GM10248 (cell line): ENCODE data around the gene FAM53A.
A peak's percentile ranks its signal among the peaks of the same experiment; 100 is the strongest.
"Not testable (repeated sequence)": the region's sequence is repeated elsewhere in the genome, so short reads cannot be mapped to it uniquely, and the experiment has no call there.

Experiments
- CTCF ChIA-PET: fragments of 300-600 bp; sonication (Branson Sonifier 250); formaldehyde crosslinking; extraction: SDS; loops from one replicate; lab custom pipeline; 2021; ENCODE audit warnings: antibody characterized with exemption; lab: Yijun Ruan, JAX
- POLR2A ChIA-PET: fragments of 350-650 bp; sonication (Branson Sonifier 250); formaldehyde crosslinking; extraction: SDS; loops from one replicate; lab custom pipeline; 2020; ENCODE audit warnings: antibody characterized with exemption; lab: Yijun Ruan, JAX
- DNase-seq: peaks from one replicate; pipeline ENCODE4 v3.0.0; 2012; ENCODE audit errors: extremely low spot score
- TF ChIP-seq, protein P1 (sequence below): IDR thresholded peaks from 2 replicates; pipeline ENCODE4 v1.5.1; 2012; ENCODE audit warnings: mild to moderate bottlenecking, low read depth; ENCODE audit errors: extremely low read depth, missing control alignments, control extremely low read depth

The FAM53A gene

DNA sequence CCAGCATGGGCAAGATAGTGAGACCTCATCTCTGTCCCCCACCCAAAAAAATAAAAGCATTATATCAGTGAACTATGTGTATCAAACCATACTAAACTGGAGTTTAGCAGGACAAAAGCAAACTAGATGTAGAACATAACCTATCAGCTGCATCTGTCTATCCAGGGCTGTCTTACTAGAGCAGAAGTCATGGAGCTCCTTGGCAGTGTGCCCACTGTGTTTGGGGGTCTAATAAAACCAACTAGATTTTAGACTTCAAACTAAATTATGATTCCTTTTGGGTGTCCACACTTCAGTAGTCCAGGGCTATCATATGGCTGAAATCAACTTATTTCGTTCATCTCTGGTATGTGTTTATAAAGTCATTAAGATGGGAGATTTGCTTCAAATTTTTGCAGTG lies 19.8 kb upstream of the FAM53A start:
- ChIA-PET CTCF (interaction anchor here (0.8 to 5.6 kb wide), 4 partner anchors 11 to 22 kb away, joined by 3 to 75 read pairs (median 4); no protein-coding TSS in a partner anchor), POLR2A (no interaction called here)
- no peak for DNase-seq
- TF ChIP-seq, protein P1, sequence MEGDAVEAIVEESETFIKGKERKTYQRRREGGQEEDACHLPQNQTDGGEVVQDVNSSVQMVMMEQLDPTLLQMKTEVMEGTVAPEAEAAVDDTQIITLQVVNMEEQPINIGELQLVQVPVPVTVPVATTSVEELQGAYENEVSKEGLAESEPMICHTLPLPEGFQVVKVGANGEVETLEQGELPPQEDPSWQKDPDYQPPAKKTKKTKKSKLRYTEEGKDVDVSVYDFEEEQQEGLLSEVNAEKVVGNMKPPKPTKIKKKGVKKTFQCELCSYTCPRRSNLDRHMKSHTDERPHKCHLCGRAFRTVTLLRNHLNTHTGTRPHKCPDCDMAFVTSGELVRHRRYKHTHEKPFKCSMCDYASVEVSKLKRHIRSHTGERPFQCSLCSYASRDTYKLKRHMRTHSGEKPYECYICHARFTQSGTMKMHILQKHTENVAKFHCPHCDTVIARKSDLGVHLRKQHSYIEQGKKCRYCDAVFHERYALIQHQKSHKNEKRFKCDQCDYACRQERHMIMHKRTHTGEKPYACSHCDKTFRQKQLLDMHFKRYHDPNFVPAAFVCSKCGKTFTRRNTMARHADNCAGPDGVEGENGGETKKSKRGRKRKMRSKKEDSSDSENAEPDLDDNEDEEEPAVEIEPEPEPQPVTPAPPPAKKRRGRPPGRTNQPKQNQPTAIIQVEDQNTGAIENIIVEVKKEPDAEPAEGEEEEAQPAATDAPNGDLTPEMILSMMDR: no peak

DNA sequence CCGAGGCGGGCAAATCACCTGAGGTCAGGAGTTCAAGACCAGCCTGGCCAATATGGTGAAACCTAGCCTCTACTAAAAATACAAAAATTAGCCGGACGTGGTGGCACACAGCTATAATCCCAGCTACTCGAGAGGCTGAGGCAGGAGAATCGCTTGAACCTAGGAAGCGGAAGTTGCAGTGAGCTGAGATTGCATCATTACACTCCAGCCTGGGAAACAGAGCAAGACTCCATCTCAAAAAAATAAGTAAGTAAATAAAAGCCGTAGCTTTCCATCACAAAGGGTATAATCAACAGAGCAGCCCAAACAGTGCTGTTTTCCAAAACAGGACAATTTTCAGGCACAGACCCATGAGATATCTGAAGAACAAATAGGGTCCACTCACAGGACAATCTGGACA lies 17.6 kb upstream of the FAM53A start:
- DNase-seq, POLR2A ChIA-PET: not testable (repeated sequence)
- CTCF ChIA-PET: interaction anchor here (0.8 to 5.6 kb wide), 3 partner anchors 9 to 25 kb away, joined by 5 to 75 read pairs (median 5); no protein-coding TSS in a partner anchor

DNA sequence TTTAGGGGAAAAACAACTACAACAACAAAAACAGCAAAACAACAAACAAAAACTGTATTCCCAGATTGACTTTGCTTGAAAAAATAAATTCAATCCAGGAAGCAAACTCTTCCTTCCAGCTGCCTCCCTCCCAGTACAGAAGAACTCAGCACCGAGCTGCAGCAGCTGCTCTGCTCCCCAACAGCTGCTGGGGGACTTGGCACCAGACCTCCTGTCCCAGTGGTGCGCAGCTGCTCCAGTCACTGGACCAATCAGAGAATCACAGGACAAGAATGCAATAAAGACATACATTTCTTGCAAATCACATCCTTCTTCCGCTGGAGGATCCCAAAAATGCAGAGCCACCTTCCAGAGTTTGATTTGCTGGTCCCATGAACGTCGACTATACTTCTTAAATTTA lies 11.8 kb upstream of the FAM53A start:
- POLR2A ChIA-PET: interaction anchor here (1.1 kb wide), 1 partner anchor 16 kb away, joined by 3 read pairs; the partner anchor contains the start of gene SLBP
- TF ChIP-seq, protein P1: no peak
- DNase-seq: no peak
- CTCF ChIA-PET: interaction anchor here (1.9 to 10.6 kb wide), 3 partner anchors 14 to 52 kb away, joined by 5 to 374 read pairs (median 149); partner anchors contain the start of genes SLBP, TACC3 and TMEM129

DNA sequence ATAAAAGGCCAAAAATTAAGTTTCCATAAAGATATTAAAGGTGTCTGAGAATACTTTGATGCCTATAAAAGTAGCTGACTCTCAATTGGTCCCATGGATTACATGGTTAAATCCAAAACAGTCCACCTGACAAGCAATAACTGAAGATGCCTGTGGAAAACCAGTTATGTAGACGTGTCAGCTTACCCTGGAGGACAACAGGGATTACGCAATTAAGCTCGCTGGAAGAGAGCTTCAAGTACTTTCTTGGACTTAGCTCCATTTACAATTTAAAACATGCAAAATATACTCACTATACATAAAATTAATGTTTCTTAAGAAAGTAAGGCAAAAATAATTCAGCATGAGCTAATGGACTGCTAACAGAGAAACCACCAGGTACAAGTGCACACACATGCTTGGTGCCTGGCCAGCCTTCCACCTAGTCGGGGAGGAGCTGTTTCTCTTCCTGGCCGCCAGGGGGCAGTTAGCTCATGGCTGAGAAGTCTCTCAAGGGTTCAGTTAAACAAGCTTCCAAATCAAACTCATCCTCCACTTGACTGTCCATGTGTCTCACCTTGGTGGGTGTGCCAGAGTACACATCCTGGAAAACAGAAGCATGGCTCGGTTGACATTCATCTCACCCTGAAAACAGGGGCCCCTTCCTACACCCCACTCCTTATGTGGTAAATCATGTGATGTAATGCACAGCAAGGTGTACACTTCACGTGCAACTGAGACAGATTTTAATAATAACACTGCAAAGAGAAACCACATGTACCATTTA lies 9.2 kb upstream of the FAM53A start:
- TF ChIP-seq, protein P1: peak; percentile 87

DNA sequence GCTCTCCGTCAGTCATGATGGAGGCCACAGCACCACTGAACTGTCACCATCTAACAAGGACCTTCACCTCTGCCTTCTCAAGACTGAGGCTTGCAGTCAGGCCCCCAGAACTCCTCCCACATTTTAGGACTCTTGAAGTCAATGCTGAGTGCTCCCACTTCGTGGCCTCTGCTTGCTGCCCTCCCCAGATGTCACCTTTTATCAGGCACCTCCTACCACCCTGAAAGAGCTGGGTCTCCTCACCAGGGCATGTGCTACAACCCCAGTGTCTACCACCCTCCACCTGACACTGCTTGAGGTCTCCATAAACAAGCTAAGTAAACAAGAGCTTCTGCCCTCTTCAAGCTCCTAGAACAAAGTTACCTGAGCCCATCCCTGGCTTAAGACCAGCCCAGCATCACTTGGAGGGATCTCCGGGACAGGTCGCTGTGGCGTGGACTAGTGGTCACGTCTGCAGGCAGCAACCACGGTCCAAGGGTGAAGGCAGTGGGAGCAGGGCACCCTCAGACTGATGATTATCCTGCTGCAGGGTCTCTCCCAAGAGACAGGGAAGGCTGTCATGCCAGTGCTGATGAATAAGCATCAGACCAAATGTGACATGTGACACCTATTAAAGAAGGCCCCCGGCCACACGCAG lies 7.7 kb upstream of the FAM53A start:
- DNase-seq: no peak
- CTCF ChIA-PET: interaction anchor here (1.4 to 10.6 kb wide), 7 partner anchors 11 to 118 kb away, joined by 3 to 374 read pairs (median 22); partner anchors contain the start of genes SLBP, TACC3 and TMEM129
- POLR2A ChIA-PET: no interaction called here
- TF ChIP-seq, protein P1: no peak

More for the DNA sequence above, 9.2 kb upstream of the FAM53A start:
- peak; percentile 77 for DNase-seq
- ChIA-PET CTCF (interaction anchor here (0.7 to 10.6 kb wide), 34 partner anchors 8 to 1155 kb away, joined by 3 to 374 read pairs (median 4); partner anchors contain the start of genes FAM53A, LETM1, SLBP and TACC3), POLR2A (interaction anchor here (0.9 to 1.1 kb wide), 3 partner anchors 16 to 28 kb away, joined by 3 to 9 read pairs (median 5); partner anchors contain the start of genes SLBP, TACC3 and TMEM129)

DNA sequence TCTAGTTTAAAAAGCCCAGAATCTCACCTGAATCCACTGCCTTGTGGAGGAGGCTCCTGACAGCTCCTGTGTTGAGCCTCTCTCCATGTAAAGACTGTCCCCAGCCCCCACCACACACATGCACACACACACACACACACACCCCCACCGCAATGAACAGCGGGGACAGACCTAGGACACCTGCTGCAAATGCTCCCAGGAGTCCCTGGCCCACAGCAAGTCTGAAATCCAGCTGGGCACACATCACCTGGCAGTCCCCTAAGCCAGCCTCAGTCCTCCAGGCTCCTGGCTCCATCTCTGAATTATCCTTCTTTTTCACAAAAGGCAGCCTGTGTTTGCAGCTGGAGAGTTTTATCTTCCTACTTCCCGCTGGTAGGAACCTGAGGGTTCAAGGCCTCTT lies 6.6 kb upstream of the FAM53A start:
- TF ChIP-seq, protein P1: no peak
- CTCF ChIA-PET: interaction anchor here (1.4 to 10.6 kb wide), 4 partner anchors 12 to 44 kb away, joined by 3 to 374 read pairs (median 112); partner anchors contain the start of genes SLBP, TACC3 and TMEM129
- DNase-seq: no peak
- POLR2A ChIA-PET: no interaction called here
